K562 (cell line): Measurements from ENCODE around the gene KL. TPM values are rescaled to one million over a fixed set of nuclear protein-coding genes. Genes with fewer than 3 reads are reported as not detected.

Experiments used
- ATAC-seq: fragments of 200-7000 bp; cut with Tn5 transposase; 3 replicates; pipeline ENCODE4 v1.9.1; 2020; ENCODE audit warnings: moderate library complexity
- BruUV-seq: library from RNA; stranded (reverse); fragments of 400-500 nt; replicated peaks from 2 replicates; lab custom pipeline; 2021; lab: Mats Ljungman, UMichigan
- CTCF ChIA-PET: fragments of 300-600 bp; formaldehyde crosslinking; extraction: SDS; loops from one replicate; lab custom pipeline; 2021; ENCODE audit warnings: low intra/inter-chr PET ratio; lab: Yijun Ruan, JAX
- POLR2A ChIA-PET: fragments of 300-600, 350-650 bp; sonication (Branson Sonifier 250); formaldehyde crosslinking; extraction: SDS; loops from one replicate; lab custom pipeline; 2021; ENCODE audit warnings: antibody characterized with exemption, inconsistent platforms; lab: Yijun Ruan, JAX
- DNase-seq, 4 experiments: peaks; one replicate each; pipeline versions ENCODE4 v3.0.0 to v3.0.0-alpha.2; 2011 to 2018; ENCODE audit warnings: low spot score in 3 of 4, mixed read lengths in 3 of 4; ENCODE audit errors: extremely low read depth in 1 of 4
- FAIRE-seq: peaks from 2 replicates; lab custom pipeline; 2011; peaks lifted over from hg19 to GRCh38; lab: Jason Lieb, UNC
- H2AFZ ChIP-seq: 2 replicates; pipeline ENCODE4 v1.6.0; 2011; ENCODE audit warnings: low read depth, low read length, control low read depth, inconsistent platforms
- H3K27ac ChIP-seq: fragments of 200-600 bp; 3 replicates; pipeline ENCODE4 v1.8.0; 2011; ENCODE audit warnings: low read depth, mild to moderate bottlenecking, control low read depth, inconsistent platforms, low read length, moderate library complexity, mixed read lengths; ENCODE audit errors: extremely low read depth
- H3K27me3 ChIP-seq, 2 experiments: fragments of 300-600 bp in 1 of 2; 2 replicates in 1 of 2; 3 replicates in 1 of 2; pipeline versions ENCODE4 v1.6.0 to v1.8.0; 2011; ENCODE audit warnings: inconsistent platforms in 2 of 2, low read length in 2 of 2, mild to moderate bottlenecking in 1 of 2, mixed read lengths in 1 of 2, moderate library complexity in 1 of 2; ENCODE audit not compliant: control insufficient read depth in 2 of 2, insufficient read depth in 2 of 2
- H3K36me3 ChIP-seq: fragments of 300-600 bp; 3 replicates; pipeline ENCODE4 v1.8.0; 2011; ENCODE audit warnings: mild to moderate bottlenecking, low read length, inconsistent platforms; ENCODE audit not compliant: control insufficient read depth, insufficient read depth
- H3K4me1 ChIP-seq, 2 experiments: fragments of 200-600 bp in 1 of 2; replicated peaks in 1 of 2; 2 replicates in 1 of 2; 3 replicates in 1 of 2; pipeline versions ENCODE4 v1.5.1 to v1.8.0; 2011; ENCODE audit warnings: inconsistent platforms in 2 of 2, low read length in 2 of 2, mild to moderate bottlenecking in 1 of 2, mixed read lengths in 1 of 2, moderate library complexity in 1 of 2; ENCODE audit not compliant: control insufficient read depth in 2 of 2, insufficient read depth in 2 of 2
- H3K4me2 ChIP-seq: 2 replicates; pipeline ENCODE4 v1.6.1; 2011; ENCODE audit warnings: low read length, control low read depth, inconsistent platforms, mixed read lengths; ENCODE audit not compliant: insufficient read depth
- H3K4me3 ChIP-seq: fragments of 200-600 bp; sonication (generic), shearing (Covaris generic); 2 replicates; pipeline ENCODE4 v1.5.1; 2016; ENCODE audit warnings: control low read depth, inconsistent platforms
- H3K79me2 ChIP-seq: fragments of 200-600 bp; 3 replicates; pipeline ENCODE4 v1.8.0; 2011; ENCODE audit warnings: low read length, inconsistent platforms; ENCODE audit not compliant: control insufficient read depth, insufficient read depth
- H3K9ac ChIP-seq, 2 experiments: 2 replicates each; pipeline versions ENCODE4 v1.6.0 to v1.6.1; 2011; ENCODE audit warnings: low read depth in 2 of 2, low read length in 2 of 2, control low read depth in 1 of 2, inconsistent platforms in 1 of 2, mild to moderate bottlenecking in 1 of 2, mixed read lengths in 1 of 2; ENCODE audit not compliant: insufficient read depth in 1 of 2
- H3K9me1 ChIP-seq: one replicate; pipeline ENCODE4 v1.6.0; 2011; ENCODE audit warnings: inconsistent platforms, mild to moderate bottlenecking, low read length, moderate library complexity; ENCODE audit not compliant: control insufficient read depth, insufficient read depth
- H3K9me3 ChIP-seq: replicated peaks from 2 replicates; pipeline ENCODE4 v1.5.1; 2011; ENCODE audit warnings: low read depth, low read length, inconsistent platforms; ENCODE audit not compliant: control insufficient read depth, insufficient read depth
- H4K20me1 ChIP-seq: replicated peaks from 2 replicates; pipeline ENCODE4 v1.6.1; 2011; ENCODE audit warnings: low read length, inconsistent platforms, mixed read lengths; ENCODE audit not compliant: control insufficient read depth, insufficient read depth
- CCNT2 ChIP-seq: IDR thresholded peaks from 2 replicates; pipeline ENCODE4 v1.6.1; 2011; ENCODE audit warnings: borderline replicate concordance, low read depth, mild to moderate bottlenecking, moderate library complexity, mixed read lengths, low read length; ENCODE audit not compliant: insufficient read length; ENCODE audit errors: extremely low read depth
- CTBP1 ChIP-seq: fragments of 450-650 bp; IDR thresholded peaks from 2 replicates; pipeline ENCODE4 v1.6.1; 2016; ENCODE audit warnings: borderline replicate concordance
- HBP1 ChIP-seq: fragments of 450-650 bp; formaldehyde crosslinking; IDR thresholded peaks from 2 replicates; pipeline ENCODE4 v1.4.0; 2022; ENCODE audit warnings: missing genetic modification characterization
- KLF10 ChIP-seq: fragments of 250-450 bp; sonication (Bioruptor Pico); IDR thresholded peaks from 2 replicates; pipeline ENCODE4 v1.6.1; 2021; ENCODE audit warnings: matching md5 sums
- NCOA4 ChIP-seq: fragments of 450-650 bp; IDR thresholded peaks from 2 replicates; pipeline ENCODE4 v1.6.1; 2018; ENCODE audit warnings: mild to moderate bottlenecking; ENCODE audit not compliant: partially characterized antibody
- POLR3A ChIP-seq: IDR thresholded peaks from 2 replicates; pipeline ENCODE4 v1.6.1; 2011; ENCODE audit warnings: borderline replicate concordance, mild to moderate bottlenecking, moderate library complexity; ENCODE audit not compliant: insufficient read length, insufficient read depth; ENCODE audit errors: extremely low read depth
- ZFP30 ChIP-seq: fragments of 250-450 bp; sonication (Bioruptor Pico); IDR thresholded peaks from 2 replicates; pipeline ENCODE4 v1.8.0; 2022; ENCODE audit warnings: moderate library complexity, mild to moderate bottlenecking, inconsistent platforms, borderline replicate concordance
- ZNF184 ChIP-seq: sonication (generic); formaldehyde crosslinking; IDR thresholded peaks from 2 replicates; pipeline ENCODE4 v1.5.0; 2020; ENCODE audit warnings: missing genetic modification reagents
- ZNF586 ChIP-seq: fragments of 450-650 bp; formaldehyde crosslinking; conservative IDR thresholded peaks from 2 replicates; pipeline ENCODE4 v1.4.0; 2020; ENCODE audit warnings: mild to moderate bottlenecking, moderate library complexity
- WGBS: fragments of 100-300 bp; shearing (Covaris generic); methylation state at CpG from one replicate; pipeline ENCODE4 v1.1.6; 2016; ENCODE audit warnings: low coverage, mixed read lengths; ENCODE audit not compliant: insufficient coverage; ENCODE audit errors: missing lambda C conversion rate; 5-methylcytosine and 5-hydroxymethylcytosine counted together
- in situ Hi-C: fragments of 300-500 bp; cut with MboI; formaldehyde crosslinking; loops from 4 replicates; pipeline ENCODE4 v1.15.0; 2018; ENCODE audit warnings: inconsistent platforms, mixed read lengths
- intact Hi-C: fragments of 100-400 bp; cut with micrococcal nuclease; formaldehyde crosslinking; loops from 2 replicates; pipeline ENCODE4 v1.14.2; 2022
- polyA plus RNA-seq, 8 experiments: library from polyadenylated mRNA; depleted of rRNA in 4 of 8; stranded (reverse) in 5 of 8; unstranded in 3 of 8; fragments of >200 nt; fragmentation: Nextera tagmentation in 2 of 8; fragmentation: Illumina TruSeq in 1 of 8; extraction: Ambion mirVana in 2 of 8; extraction: Trizol in 1 of 8; gene quantifications; 2 replicates each; pipeline versions ENCODE4 v1.2.1 to v1.2.3, GENCODE V29; 2011 to 2014; ENCODE audit warnings: inconsistent platforms in 1 of 8, missing spikeins in 1 of 8
- total RNA-seq, 7 experiments: library from RNA; depleted of rRNA in 6 of 7; stranded (reverse); fragments of >200 nt in 6 of 7; fragmentation: Illumina TruSeq in 2 of 7; extraction: Trizol in 2 of 7; gene quantifications; 2 replicates each; pipeline versions ENCODE4 v1.2.1 to v1.2.3, GENCODE V29; 2011 to 2021; ENCODE audit warnings: low replicate concordance in 1 of 7

Gene KL
- total and polyA plus RNA-seq, 9 of the 15 experiments (the other 6 are each of a cell fraction or from before 2014, with no cell fraction given), result not detected

GRCh38 chr13:33078263-33078662 lies 62.0 kb downstream of the KL start (continued):
- TF ChIP-seq HBP1 (CRISPR knock-in tag) (no peak), ZNF184 (no peak), ZFP30 (CRISPR knock-in tag) (no peak), CTBP1 (no peak), ZNF586 (CRISPR knock-in tag) (no peak), NCOA4 (no peak)

GRCh38 chr13:33079960-33080359 lies 63.7 kb downstream of the KL start:
- intact Hi-C loops, result no loop called here
- no peaks in the 10 kb centered on the region for H4K20me1 ChIP-seq
- H3K4me3 ChIP-seq, result no peak overlapping the region
- no peak overlapping the region for H2AFZ ChIP-seq
- ChIA-PET CTCF (no interaction called here), POLR2A (interaction anchor here (0.7 kb wide), 1 partner anchor 101 kb away, joined by 3 read pairs; no protein-coding TSS in a partner anchor)
- BruUV-seq, result no TSS peak
- no peaks in the 10 kb centered on the region for H3K9me3 ChIP-seq
- TF ChIP-seq CCNT2 (no peak), POLR3A (no peak), KLF10 (CRISPR knock-in tag) (no peak)
- no peaks in the 10 kb centered on the region for H3K27me3 ChIP-seq
- H3K4me2 ChIP-seq, result no peak overlapping the region
- no peaks in the 10 kb centered on the region for H3K36me3 ChIP-seq
- no peaks in the 10 kb centered on the region for H3K79me2 ChIP-seq
- in situ Hi-C loops, result no loop called here
- FAIRE-seq (no peak), ATAC-seq (no peak), DNase-seq (no peak)
- no peaks in the 10 kb centered on the region for H3K4me1 ChIP-seq
- H3K9ac ChIP-seq, result no peak overlapping the region
- 0% methylated on average over 2 of the region's 2 CpGs for WGBS
- H3K27ac ChIP-seq, result no peak overlapping the region
- H3K9me1 ChIP-seq, result no peaks in the 10 kb centered on the region
